Endodermal cell (in vitro differentiated cells): ENCODE data around the gene LMX1A. TPM values are rescaled to one million over a fixed set of nuclear protein-coding genes. Genes with fewer than 3 reads are reported as not detected.

Experiments
- DNase-seq: peaks from one replicate; pipeline ENCODE4 v3.0.0-alpha.2; 2017
- H3K27ac ChIP-seq: 2 replicates; pipeline ENCODE4 v1.5.1; 2013; ENCODE audit warnings: mild to moderate bottlenecking, low read depth, low read length, moderate library complexity
- H3K27me3 ChIP-seq: 2 replicates; pipeline ENCODE4 v1.6.1; 2013; ENCODE audit warnings: mild to moderate bottlenecking, low read length, moderate library complexity; ENCODE audit not compliant: insufficient read depth, control insufficient read depth, poor library complexity, severe bottlenecking
- H3K36me3 ChIP-seq: 2 replicates; pipeline ENCODE4 v1.7.0; 2013; ENCODE audit warnings: mild to moderate bottlenecking, low read length, moderate library complexity; ENCODE audit not compliant: control insufficient read depth, insufficient read depth
- H3K4me1 ChIP-seq: one replicate; pipeline ENCODE4 v1.7.0; 2013; ENCODE audit warnings: low read length; ENCODE audit not compliant: control insufficient read depth, insufficient read depth
- H3K4me3 ChIP-seq: 2 replicates; pipeline ENCODE4 v1.5.1; 2013; ENCODE audit warnings: mild to moderate bottlenecking, low read length, moderate library complexity
- H3K9ac ChIP-seq: 2 replicates; pipeline ENCODE4 v1.6.1; 2013; ENCODE audit warnings: mild to moderate bottlenecking, low read length, moderate library complexity; ENCODE audit not compliant: poor library complexity, severe bottlenecking; ENCODE audit errors: extremely low read depth
- H3K9me3 ChIP-seq: 2 replicates; pipeline ENCODE4 v1.6.1; 2013; ENCODE audit warnings: mild to moderate bottlenecking, low read length, moderate library complexity; ENCODE audit not compliant: control insufficient read depth
- H3K27ac Mint-ChIP-seq: 2 replicates; pipeline ENCODE4 v1.8.0; 2020; ENCODE audit warnings: mixed read lengths
- H3K27me3 Mint-ChIP-seq: 2 replicates; pipeline ENCODE4 v1.8.0; 2021; ENCODE audit warnings: mild to moderate bottlenecking, mixed read lengths; ENCODE audit not compliant: insufficient read depth
- H3K36me3 Mint-ChIP-seq: 2 replicates; pipeline ENCODE4 v1.8.0; 2020; ENCODE audit warnings: low read depth, mixed read lengths
- H3K4me1 Mint-ChIP-seq: 2 replicates; pipeline ENCODE4 v1.8.0; 2020; ENCODE audit warnings: mixed read lengths
- H3K4me3 Mint-ChIP-seq: 2 replicates; pipeline ENCODE4 v1.8.0; 2020; ENCODE audit warnings: mild to moderate bottlenecking, moderate library complexity, mixed read lengths
- H3K9me3 Mint-ChIP-seq: 2 replicates; pipeline ENCODE4 v1.8.0; 2020; ENCODE audit warnings: mild to moderate bottlenecking, mixed read lengths
- WGBS, 2 experiments: methylation state at CpG; one replicate each; pipeline versions ENCODE4 v1.1.5 to v1.1.7; 2013; ENCODE audit warnings: missing lambda C conversion rate in 2 of 2, mixed read lengths in 1 of 2; ENCODE audit not compliant: insufficient coverage in 1 of 2, insufficient read length in 1 of 2; 5-methylcytosine and 5-hydroxymethylcytosine counted together
- total RNA-seq, 2 donors: library from RNA; stranded (reverse); fragmentation: NEBNext Ultra II Directional in 1 of 2; extraction: Animal tissue kit (Norgen Biotek cat#: 25700) in 1 of 2; gene quantifications; 2 replicates in 1 of 2; 3 replicates in 1 of 2; pipeline ENCODE4 v1.2.1, GENCODE V29; 2021
- TF ChIP-seq, protein P1 (sequence below): fragments of 200-600 bp; sonication (generic); conservative IDR thresholded peaks from 2 replicates; pipeline ENCODE4 v1.5.0; 2021; ENCODE audit warnings: antibody characterized with exemption, mild to moderate bottlenecking

LMX1A gene
- total RNA-seq, 2 donors from 2014 or later: 0.13 to 1.6 TPM

GRCh38 chr1:165381745-165382505 is 25.4 kb upstream of the LMX1A start:
- TF ChIP-seq, protein P1, sequence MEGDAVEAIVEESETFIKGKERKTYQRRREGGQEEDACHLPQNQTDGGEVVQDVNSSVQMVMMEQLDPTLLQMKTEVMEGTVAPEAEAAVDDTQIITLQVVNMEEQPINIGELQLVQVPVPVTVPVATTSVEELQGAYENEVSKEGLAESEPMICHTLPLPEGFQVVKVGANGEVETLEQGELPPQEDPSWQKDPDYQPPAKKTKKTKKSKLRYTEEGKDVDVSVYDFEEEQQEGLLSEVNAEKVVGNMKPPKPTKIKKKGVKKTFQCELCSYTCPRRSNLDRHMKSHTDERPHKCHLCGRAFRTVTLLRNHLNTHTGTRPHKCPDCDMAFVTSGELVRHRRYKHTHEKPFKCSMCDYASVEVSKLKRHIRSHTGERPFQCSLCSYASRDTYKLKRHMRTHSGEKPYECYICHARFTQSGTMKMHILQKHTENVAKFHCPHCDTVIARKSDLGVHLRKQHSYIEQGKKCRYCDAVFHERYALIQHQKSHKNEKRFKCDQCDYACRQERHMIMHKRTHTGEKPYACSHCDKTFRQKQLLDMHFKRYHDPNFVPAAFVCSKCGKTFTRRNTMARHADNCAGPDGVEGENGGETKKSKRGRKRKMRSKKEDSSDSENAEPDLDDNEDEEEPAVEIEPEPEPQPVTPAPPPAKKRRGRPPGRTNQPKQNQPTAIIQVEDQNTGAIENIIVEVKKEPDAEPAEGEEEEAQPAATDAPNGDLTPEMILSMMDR: no peak
- Mint-ChIP-seq H3K27me3 (peaks cover 53% of the 10 kb centered on the region), H3K27ac (no peak overlapping the region), H3K9me3 (no peaks in the 10 kb centered on the region), H3K4me3 (no peak overlapping the region), H3K4me1 (no peaks in the 10 kb centered on the region), H3K36me3 (no peaks in the 10 kb centered on the region)
- no peaks in the 10 kb centered on the region for H3K36me3 ChIP-seq
- peaks cover 29% of the 10 kb centered on the region for H3K27me3 ChIP-seq
- DNase-seq: no peak
- H3K27ac ChIP-seq: no peak overlapping the region
- no peak overlapping the region for H3K4me3 ChIP-seq
- H3K9me3 ChIP-seq: no peaks in the 10 kb centered on the region
- H3K4me1 ChIP-seq: no peaks in the 10 kb centered on the region
- whole genome bisulfite sequencing, 2 experiments: 83 to 85% methylated on average over 6 of the region's 6 CpGs
- H3K9ac ChIP-seq: no peak overlapping the region

DNA sequence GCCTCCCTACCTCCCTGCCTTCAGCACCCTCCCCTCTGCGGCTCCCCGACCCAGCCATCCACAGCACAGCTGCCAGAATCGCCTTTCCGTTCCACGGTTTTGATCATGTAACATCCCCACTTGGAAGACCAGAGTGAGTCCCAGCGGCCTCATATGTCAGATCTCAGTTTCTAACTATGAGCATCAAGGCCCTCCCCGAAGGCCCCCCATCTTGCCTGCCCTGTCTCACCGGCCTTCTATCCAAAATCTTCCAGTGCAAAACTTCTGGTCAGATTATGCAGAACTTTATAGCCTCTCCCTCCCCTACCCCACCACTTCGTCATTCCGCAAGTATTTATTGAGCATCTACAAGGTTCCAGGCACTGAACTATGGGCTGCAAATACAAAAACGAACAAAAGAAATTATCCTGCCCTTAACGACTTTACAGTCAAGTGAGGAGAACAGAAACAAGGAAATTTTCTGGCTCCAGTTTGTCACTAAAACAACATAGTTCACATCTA is 20.3 kb upstream of the LMX1A start:
- no peak overlapping the region for H3K9ac ChIP-seq
- no peaks in the 10 kb centered on the region for H3K4me1 ChIP-seq
- H3K4me3 Mint-ChIP-seq: peak overlapping the region; percentile 73
- peak overlapping the region; percentile 86 for H3K27ac Mint-ChIP-seq
- H3K4me3 ChIP-seq: peak overlapping the region; percentile 76
- TF ChIP-seq, protein P1: no peak
- H3K9me3 ChIP-seq: no peaks in the 10 kb centered on the region
- DNase-seq: no peak
- no peaks in the 10 kb centered on the region for H3K36me3 ChIP-seq
- WGBS, 2 experiments: 17 to 31% methylated on average over 7 to 12 of the region's 12 CpGs
- no peaks in the 10 kb centered on the region for H3K36me3 Mint-ChIP-seq
- no peaks in the 10 kb centered on the region for H3K9me3 Mint-ChIP-seq
- H3K4me1 Mint-ChIP-seq: peaks cover 14% of the 10 kb centered on the region
- H3K27me3 ChIP-seq: peaks cover 32% of the 10 kb centered on the region
- H3K27me3 Mint-ChIP-seq: peaks cover 59% of the 10 kb centered on the region
- no peak overlapping the region for H3K27ac ChIP-seq

DNA sequence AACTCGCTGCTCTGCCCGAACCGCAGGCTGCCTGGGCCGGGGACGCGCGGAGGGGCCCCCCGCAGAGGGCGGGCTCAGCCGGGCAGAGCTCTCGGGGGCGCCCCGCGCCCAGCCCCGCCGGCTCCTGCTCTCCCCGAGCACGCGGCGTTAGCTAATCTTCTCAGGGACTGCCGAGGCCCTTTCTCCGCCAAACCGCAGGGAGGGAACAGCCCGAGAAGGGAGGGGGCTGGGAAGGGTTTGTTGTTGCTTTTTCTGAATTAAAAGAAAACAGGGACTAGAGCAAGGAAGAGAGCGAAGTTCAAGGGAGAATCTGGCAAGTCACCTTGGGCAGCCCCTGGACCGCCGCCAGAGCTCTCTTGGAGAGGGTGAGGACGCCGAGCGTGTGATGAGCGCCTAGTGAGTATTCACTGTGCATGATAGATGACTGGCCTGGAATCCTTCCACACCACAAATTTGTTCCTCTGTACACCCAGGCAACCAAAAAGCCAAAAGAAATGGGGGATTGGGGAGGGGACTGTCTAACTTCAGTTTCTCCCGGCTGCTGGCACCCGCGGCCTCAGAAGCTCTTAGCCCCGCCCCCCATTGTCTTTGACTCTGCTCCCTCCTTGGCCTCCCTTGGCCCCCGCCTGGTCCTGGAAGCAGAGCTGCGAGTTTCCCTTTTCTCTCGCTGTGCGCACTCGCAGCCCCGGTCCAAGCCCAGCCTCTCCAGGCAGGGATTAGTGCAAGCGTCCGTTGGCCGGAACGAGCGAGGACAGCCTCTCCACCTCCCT is 19.7 kb upstream of the LMX1A start:
- DNase-seq: peak; percentile 93
- Histone ChIP-seq H3K9me3 (no peaks in the 10 kb centered on the region), H3K4me3 (peak overlapping the region; percentile 76), H3K9ac (peak overlapping the region; percentile 47), H3K27ac (peak overlapping the region; percentile 4), H3K27me3 (peaks cover 35% of the 10 kb centered on the region), H3K36me3 (no peaks in the 10 kb centered on the region), H3K4me1 (no peaks in the 10 kb centered on the region)
- Mint-ChIP-seq H3K27me3 (peaks cover 55% of the 10 kb centered on the region), H3K27ac (peak overlapping the region; percentile 86), H3K9me3 (no peaks in the 10 kb centered on the region), H3K4me3 (peak overlapping the region; percentile 73), H3K36me3 (no peaks in the 10 kb centered on the region), H3K4me1 (peaks cover 14% of the 10 kb centered on the region)
- TF ChIP-seq, protein P1: no peak
- WGBS, 2 experiments: 0 to 1% methylated on average over 5 to 46 of the region's 46 CpGs
